OCI-LY1 (cell line): Measurements from ENCODE around the gene SCAI.

Source experiments
- H2AFZ ChIP-seq: fragments of 200-600 bp; sonication (generic), shearing (Covaris generic); 2 replicates; pipeline ENCODE4 v1.6.0; 2014; ENCODE audit warnings: antibody characterized with exemption, mild to moderate bottlenecking, low read length
- H3F3A ChIP-seq: fragments of 200-600 bp; sonication (generic), shearing (Covaris generic); 2 replicates; pipeline ENCODE4 v1.6.0; 2014; ENCODE audit warnings: mild to moderate bottlenecking, antibody characterized with exemption, low read length, moderate library complexity; ENCODE audit not compliant: insufficient read depth
- H3K27ac ChIP-seq: fragments of 200-600 bp; sonication (generic); 2 replicates; pipeline ENCODE4 v1.5.1; 2014; ENCODE audit warnings: low read length, mixed run types, mild to moderate bottlenecking, low read depth; ENCODE audit not compliant: poor library complexity, severe bottlenecking
- H3K27me3 ChIP-seq: fragments of 200-600 bp; sonication (generic); 2 replicates; pipeline ENCODE4 v1.6.0; 2014; ENCODE audit warnings: antibody characterized with exemption, mild to moderate bottlenecking, low read length, moderate library complexity; ENCODE audit not compliant: insufficient read depth
- H3K36me3 ChIP-seq: fragments of 200-600 bp; sonication (generic); 2 replicates; pipeline ENCODE4 v1.6.1; 2014; ENCODE audit warnings: mild to moderate bottlenecking, antibody characterized with exemption, low read length, moderate library complexity, mixed read lengths; ENCODE audit not compliant: insufficient read depth
- H3K4me1 ChIP-seq: fragments of 200-600 bp; sonication (generic); 2 replicates; pipeline ENCODE4 v1.5.1; 2014; ENCODE audit warnings: mild to moderate bottlenecking, low read length, moderate library complexity; ENCODE audit not compliant: insufficient read depth, severe bottlenecking
- H3K4me2 ChIP-seq: fragments of 200-600 bp; sonication (generic), shearing (Covaris generic); 2 replicates; pipeline ENCODE4 v1.6.1; 2014; ENCODE audit warnings: low read length
- H3K4me3 ChIP-seq: fragments of 200-600 bp; sonication (generic); 2 replicates; pipeline ENCODE4 v1.5.1; 2014; ENCODE audit warnings: low read length, low read depth, mild to moderate bottlenecking, mixed read lengths; ENCODE audit not compliant: poor library complexity, severe bottlenecking
- H3K79me2 ChIP-seq: fragments of 200-600 bp; shearing (Covaris generic); 2 replicates; pipeline ENCODE4 v1.6.1; 2016; ENCODE audit warnings: mixed run types, low read length, mixed read lengths; ENCODE audit not compliant: insufficient read depth
- H3K9ac ChIP-seq: fragments of 200-600 bp; sonication (generic), shearing (Covaris generic); 2 replicates; pipeline ENCODE4 v1.6.1; 2014; ENCODE audit warnings: mild to moderate bottlenecking, low read length, mixed read lengths
- H3K9me2 ChIP-seq: fragments of 200-600 bp; sonication (generic), shearing (Covaris generic); 2 replicates; pipeline ENCODE4 v1.6.1; 2014; ENCODE audit warnings: low read depth, mild to moderate bottlenecking, low read length, mixed read lengths
- H3K9me3 ChIP-seq: fragments of 200-600 bp; shearing (Covaris generic); 2 replicates; pipeline ENCODE4 v1.6.1; 2014; ENCODE audit warnings: low read length, mixed read lengths
- H4K20me1 ChIP-seq: fragments of 200-600 bp; sonication (generic), shearing (Covaris generic); 2 replicates; pipeline ENCODE4 v1.6.0; 2016; ENCODE audit warnings: mild to moderate bottlenecking, low read length; ENCODE audit not compliant: insufficient read depth
- CTCF ChIP-seq: fragments of 200-600 bp; sonication (generic), shearing (Covaris generic); IDR thresholded peaks from 2 replicates; pipeline ENCODE4 v1.5.1; 2017; ENCODE audit warnings: mild to moderate bottlenecking, antibody characterized with exemption, low read length, moderate library complexity, mixed read lengths
- EZH2 ChIP-seq: fragments of 200-600 bp; sonication (generic), shearing (Covaris generic); IDR thresholded peaks from 2 replicates; pipeline ENCODE4 v1.8.0; 2017; ENCODE audit warnings: borderline replicate concordance, mixed run types, mild to moderate bottlenecking, antibody characterized with exemption, low read length, moderate library complexity, mixed read lengths

Gene SCAI

GRCh38 chr9:124954255-124954654 is 189.1 kb downstream of the SCAI start:
- no peak for TF ChIP-seq EZH2
- no peak for TF ChIP-seq CTCF
- no peaks in the 10 kb centered on the region for H3F3A ChIP-seq
- no peaks in the 10 kb centered on the region for H3K9me3 ChIP-seq
- no peak overlapping the region for H3K9ac ChIP-seq
- no peak overlapping the region for H3K27ac ChIP-seq
- no peaks in the 10 kb centered on the region for H3K79me2 ChIP-seq
- H3K4me1 ChIP-seq = no peaks in the 10 kb centered on the region
- no peak overlapping the region for H3K4me3 ChIP-seq
- no peak overlapping the region for H2AFZ ChIP-seq
- no peak overlapping the region for H3K4me2 ChIP-seq
- H3K27me3 ChIP-seq = no peaks in the 10 kb centered on the region
- H3K9me2 ChIP-seq = no peaks in the 10 kb centered on the region; the same call in 1 of the 2 replicates
- H4K20me1 ChIP-seq = no peaks in the 10 kb centered on the region
- peaks cover 13% of the 10 kb centered on the region; the same call in 1 of the 2 replicates for H3K36me3 ChIP-seq

GRCh38 chr9:124950050-124950718 is 193.1 kb downstream of the SCAI start:
- H3K9ac ChIP-seq = no peak overlapping the region
- TF ChIP-seq CTCF = no peak
- TF ChIP-seq EZH2 = no peak
- H3K79me2 ChIP-seq = no peaks in the 10 kb centered on the region

GRCh38 chr9:124949387-124949786 is 193.9 kb downstream of the SCAI start:
- H3K36me3 ChIP-seq = peaks cover 13% of the 10 kb centered on the region; the same call in 1 of the 2 replicates
- no peaks in the 10 kb centered on the region for H3K9me3 ChIP-seq
- H3K9me2 ChIP-seq = no peaks in the 10 kb centered on the region; the same call in 1 of the 2 replicates
- no peak overlapping the region for H2AFZ ChIP-seq
- H3K9ac ChIP-seq = no peak overlapping the region
- H3K4me2 ChIP-seq = no peak overlapping the region
- no peaks in the 10 kb centered on the region; the same call in 1 of the 2 replicates for H3F3A ChIP-seq
- H3K27me3 ChIP-seq = no peaks in the 10 kb centered on the region
- H3K4me1 ChIP-seq = no peaks in the 10 kb centered on the region
- H3K4me3 ChIP-seq = no peak overlapping the region
- H3K27ac ChIP-seq = no peak overlapping the region
- no peaks in the 10 kb centered on the region for H3K79me2 ChIP-seq
- H4K20me1 ChIP-seq = no peaks in the 10 kb centered on the region
- TF ChIP-seq EZH2 = no peak
- TF ChIP-seq CTCF = no peak

More at GRCh38 chr9:124950050-124950718, 193.1 kb downstream of the SCAI start:
- H3K36me3 ChIP-seq = peaks cover 13% of the 10 kb centered on the region; the same call in 1 of the 2 replicates
- no peaks in the 10 kb centered on the region for H4K20me1 ChIP-seq
- H3K4me3 ChIP-seq = no peak overlapping the region
- H3K4me1 ChIP-seq = no peaks in the 10 kb centered on the region
- no peaks in the 10 kb centered on the region for H3K9me3 ChIP-seq
- H2AFZ ChIP-seq = no peak overlapping the region
- H3F3A ChIP-seq = no peaks in the 10 kb centered on the region; the same call in 1 of the 2 replicates
- no peaks in the 10 kb centered on the region for H3K27me3 ChIP-seq
- H3K27ac ChIP-seq = no peak overlapping the region
- H3K4me2 ChIP-seq = no peak overlapping the region
- no peaks in the 10 kb centered on the region; the same call in 1 of the 2 replicates for H3K9me2 ChIP-seq
